Activated B cell treated with CpG ODN at 0.5 μM for 24 hours (primary cell): ENCODE data around the gene TRIM50. TPM values are rescaled to one million over a fixed set of nuclear protein-coding genes. Genes with fewer than 3 reads are reported as not detected.
"Not testable (repeated sequence)": the region's sequence is repeated elsewhere in the genome, so short reads cannot be mapped to it uniquely, and the experiment has no call there.

ENCODE experiments used
- ATAC-seq: fragments of 200-7000 bp; cut with Tn5 transposase; one replicate; pipeline ENCODE4 v1.10.0; 2021; ENCODE audit warnings: low read depth, mild to moderate bottlenecking, moderate library complexity
- CTCF ChIA-PET: fragments of 350-600 bp; sonication (Branson Sonifier 250); formaldehyde crosslinking; loops from one replicate; lab custom pipeline; 2021; ENCODE audit warnings: antibody characterized with exemption; lab: Charles Lee
- POLR2A ChIA-PET: fragments of 350-600 bp; sonication (Branson Sonifier 250); formaldehyde crosslinking; loops from one replicate; lab custom pipeline; 2021; ENCODE audit warnings: antibody characterized with exemption; lab: Charles Lee
- DNase-seq: peaks from one replicate; pipeline ENCODE4 v3.0.0; 2022
- H3K27ac Mint-ChIP-seq: one replicate; pipeline ENCODE4 v1.8.0; 2020; ENCODE audit warnings: mixed read lengths
- H3K27me3 Mint-ChIP-seq: one replicate; pipeline ENCODE4 v1.8.0; 2021; ENCODE audit warnings: mixed read lengths
- H3K36me3 Mint-ChIP-seq: one replicate; pipeline ENCODE4 v1.8.0; 2021; ENCODE audit warnings: low read depth, mixed read lengths
- H3K4me1 Mint-ChIP-seq: one replicate; pipeline ENCODE4 v1.8.0; 2021; ENCODE audit warnings: mixed read lengths
- H3K4me3 Mint-ChIP-seq: one replicate; pipeline ENCODE4 v1.8.0; 2020; ENCODE audit warnings: mild to moderate bottlenecking, mixed read lengths
- H3K9me3 Mint-ChIP-seq: one replicate; pipeline ENCODE4 v1.8.0; 2020; ENCODE audit warnings: mixed read lengths
- intact Hi-C: fragments of 100-400 bp; cut with micrococcal nuclease; formaldehyde crosslinking; loops from one replicate; pipeline ENCODE4 v1.15.1; 2024
- total RNA-seq: library from RNA; stranded (reverse); gene quantifications from 2 replicates; pipeline ENCODE4 v1.2.3, GENCODE V29; 2022
- TF ChIP-seq, protein P1 (sequence below): fragments of 200-600 bp; IDR thresholded peaks from one replicate; pipeline ENCODE4 v1.8.0; 2022; ENCODE audit warnings: antibody characterized with exemption, mild to moderate bottlenecking

The TRIM50 gene
- total RNA-seq = not detected in 2 replicates

DNA sequence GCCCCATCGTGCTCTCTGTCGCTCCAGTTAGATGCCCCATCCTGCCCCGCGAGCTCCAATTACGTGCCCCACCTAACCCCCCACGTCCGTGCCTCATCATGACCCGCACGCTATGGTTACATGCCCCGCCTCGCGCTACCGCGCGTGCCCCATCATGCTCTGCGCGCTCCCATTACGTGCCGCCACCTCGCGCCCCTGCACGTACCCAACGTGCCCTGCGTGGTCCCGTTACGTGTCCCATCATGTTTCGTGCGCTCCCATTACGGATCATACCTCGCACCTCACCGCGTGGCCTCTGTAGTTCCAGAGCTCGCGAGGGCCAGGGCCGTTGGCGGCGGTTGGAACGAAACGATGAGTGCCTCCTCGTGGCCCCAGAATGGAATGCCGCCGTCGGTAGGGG is at the start of gene TRIM50, which contains the start of gene FKBP6:
Gene TRIM50 (minus strand): TSS at position 161 of the 400 bp plus-strand sequence. CDS start 3,295 bp downstream, outside the sequence.
Gene FKBP6 (plus strand): TSS at position 240 of the 400 bp plus-strand sequence. CDS start 268 bp downstream, outside the sequence.
- H3K27ac Mint-ChIP-seq, H3K4me3 Mint-ChIP-seq, POLR2A ChIA-PET, H3K27me3 Mint-ChIP-seq, intact Hi-C loops, DNase-seq, ATAC-seq, H3K9me3 Mint-ChIP-seq, CTCF ChIA-PET, H3K36me3 Mint-ChIP-seq: not testable (repeated sequence)
- H3K4me1 Mint-ChIP-seq = peaks cover 12% of the 10 kb centered on the region

DNA sequence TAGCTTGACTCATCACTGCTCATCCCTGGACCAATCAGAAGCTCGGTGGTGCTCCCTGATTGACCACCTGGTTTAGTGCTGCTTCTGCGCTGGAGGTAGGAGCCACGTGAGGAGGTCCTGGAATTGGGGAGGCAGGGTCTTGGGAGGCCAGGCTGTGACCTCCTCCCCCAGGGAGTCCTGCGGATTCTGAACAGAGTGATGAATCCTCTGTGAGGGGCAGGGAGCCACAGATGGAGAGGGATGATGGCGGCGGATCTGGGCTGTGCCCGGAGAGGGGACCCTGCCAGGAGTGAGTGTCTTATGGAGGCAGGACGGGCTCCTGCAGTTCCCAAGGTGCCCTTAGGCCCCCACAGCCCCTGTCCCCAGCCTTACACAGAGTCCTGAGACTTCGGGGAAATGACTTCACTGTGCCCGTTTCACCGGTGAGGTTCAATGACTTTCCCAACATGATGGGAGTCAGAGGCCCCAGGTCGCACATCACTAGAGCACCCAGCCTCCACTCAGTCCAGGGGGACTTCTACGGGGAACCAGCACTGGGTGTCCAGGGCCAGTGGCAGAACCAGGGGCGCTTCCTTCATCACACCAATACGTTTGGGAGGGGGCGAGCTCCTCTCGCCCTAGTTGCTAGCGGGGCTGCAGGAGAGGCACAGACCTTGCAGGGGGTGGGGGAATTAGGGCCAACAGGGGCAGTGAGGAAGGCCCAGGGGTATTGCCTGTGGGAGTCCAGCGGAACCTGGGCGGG is 49.0 kb upstream of the TRIM50 start:
- CTCF ChIA-PET = no interaction called here
- TF ChIP-seq, protein P1, sequence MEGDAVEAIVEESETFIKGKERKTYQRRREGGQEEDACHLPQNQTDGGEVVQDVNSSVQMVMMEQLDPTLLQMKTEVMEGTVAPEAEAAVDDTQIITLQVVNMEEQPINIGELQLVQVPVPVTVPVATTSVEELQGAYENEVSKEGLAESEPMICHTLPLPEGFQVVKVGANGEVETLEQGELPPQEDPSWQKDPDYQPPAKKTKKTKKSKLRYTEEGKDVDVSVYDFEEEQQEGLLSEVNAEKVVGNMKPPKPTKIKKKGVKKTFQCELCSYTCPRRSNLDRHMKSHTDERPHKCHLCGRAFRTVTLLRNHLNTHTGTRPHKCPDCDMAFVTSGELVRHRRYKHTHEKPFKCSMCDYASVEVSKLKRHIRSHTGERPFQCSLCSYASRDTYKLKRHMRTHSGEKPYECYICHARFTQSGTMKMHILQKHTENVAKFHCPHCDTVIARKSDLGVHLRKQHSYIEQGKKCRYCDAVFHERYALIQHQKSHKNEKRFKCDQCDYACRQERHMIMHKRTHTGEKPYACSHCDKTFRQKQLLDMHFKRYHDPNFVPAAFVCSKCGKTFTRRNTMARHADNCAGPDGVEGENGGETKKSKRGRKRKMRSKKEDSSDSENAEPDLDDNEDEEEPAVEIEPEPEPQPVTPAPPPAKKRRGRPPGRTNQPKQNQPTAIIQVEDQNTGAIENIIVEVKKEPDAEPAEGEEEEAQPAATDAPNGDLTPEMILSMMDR = no peak
- POLR2A ChIA-PET = no interaction called here
- DNase-seq = no peak
- H3K9me3 Mint-ChIP-seq = no peaks in the 10 kb centered on the region
- H3K27me3 Mint-ChIP-seq = peaks cover 29% of the 10 kb centered on the region
- no peak overlapping the region for H3K4me3 Mint-ChIP-seq
- no peak for ATAC-seq
- H3K4me1 Mint-ChIP-seq = peaks cover 1% of the 10 kb centered on the region
- H3K27ac Mint-ChIP-seq = no peak overlapping the region
- no peaks in the 10 kb centered on the region for H3K36me3 Mint-ChIP-seq
- intact Hi-C loops = no loop called here

DNA sequence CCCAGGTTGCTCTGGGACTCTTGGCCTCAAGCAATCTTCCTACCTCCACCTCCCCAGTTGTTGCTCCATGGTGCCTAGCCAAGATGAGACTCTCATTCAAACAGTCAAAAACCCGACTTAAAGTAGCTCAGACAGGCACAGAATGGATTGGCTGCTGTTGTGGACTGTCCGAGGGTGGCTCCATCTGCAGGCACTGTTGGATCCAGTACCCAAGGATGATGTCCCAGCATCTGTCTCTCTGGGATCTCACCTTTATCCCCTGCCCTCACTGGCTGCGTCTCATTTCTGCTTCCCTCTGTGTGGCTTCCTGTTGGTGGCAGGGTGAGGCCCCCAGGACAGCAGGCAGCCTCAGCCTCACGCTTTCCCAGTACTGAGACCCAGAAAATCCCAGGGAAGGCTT is 48.4 kb upstream of the TRIM50 start:
- intact Hi-C loops, H3K27ac Mint-ChIP-seq, H3K36me3 Mint-ChIP-seq, H3K4me1 Mint-ChIP-seq, H3K9me3 Mint-ChIP-seq, ATAC-seq, H3K4me3 Mint-ChIP-seq, DNase-seq, POLR2A ChIA-PET, CTCF ChIA-PET: not testable (repeated sequence)
- H3K27me3 Mint-ChIP-seq = peaks cover 29% of the 10 kb centered on the region

DNA sequence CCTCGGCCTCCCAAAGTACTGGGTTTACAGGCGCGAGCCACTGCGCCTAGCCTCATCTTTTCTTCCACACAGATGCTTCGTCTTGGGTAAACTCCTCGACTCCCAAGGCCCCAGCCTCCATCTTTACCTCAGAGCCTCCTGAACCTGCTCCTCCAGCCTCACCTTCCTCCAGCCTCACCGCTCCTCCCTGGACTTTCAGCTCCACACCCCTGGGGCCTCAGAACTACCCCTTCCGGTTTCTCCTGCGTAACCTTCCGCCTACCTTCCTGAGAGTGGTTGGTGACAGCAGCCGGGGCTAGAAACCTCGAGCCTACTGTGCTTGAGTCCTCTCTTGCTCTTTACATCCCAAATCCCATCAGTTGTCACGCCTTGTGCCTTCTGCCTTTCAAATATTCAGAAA is 45.9 kb upstream of the TRIM50 start:
- TF ChIP-seq, protein P1 = no peak
- ATAC-seq (no peak), DNase-seq (no peak)
- Mint-ChIP-seq H3K4me1 (peaks cover 1% of the 10 kb centered on the region), H3K4me3 (no peak overlapping the region), H3K27me3 (peaks cover 26% of the 10 kb centered on the region), H3K27ac (no peak overlapping the region), H3K9me3 (no peaks in the 10 kb centered on the region), H3K36me3 (no peaks in the 10 kb centered on the region)
- CTCF ChIA-PET = no interaction called here
- POLR2A ChIA-PET = no interaction called here
- intact Hi-C loops = no loop called here

DNA sequence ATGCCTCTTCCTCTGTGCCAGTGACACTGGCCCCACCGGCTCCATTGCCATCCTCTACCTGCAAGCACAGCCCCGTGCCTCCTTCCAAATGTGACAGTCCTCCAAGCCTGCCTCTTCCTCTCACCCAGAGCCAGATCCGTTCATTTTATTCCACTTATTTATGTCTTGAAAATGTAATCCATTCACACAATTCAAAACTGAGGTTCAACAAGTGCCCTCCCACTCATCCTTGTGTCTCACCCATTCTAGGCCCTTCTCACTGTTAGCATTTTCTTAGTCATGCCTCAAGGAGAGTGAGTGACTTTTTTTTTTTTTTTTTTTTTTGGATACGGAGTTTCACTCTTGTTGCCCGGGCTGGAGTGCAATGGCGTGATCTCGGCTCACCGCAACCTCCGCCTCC is 41.7 kb upstream of the TRIM50 start:
- Mint-ChIP-seq H3K36me3 (no peaks in the 10 kb centered on the region), H3K27ac (no peak overlapping the region), H3K4me1 (peaks cover 11% of the 10 kb centered on the region), H3K4me3 (no peak overlapping the region), H3K27me3 (peaks cover 7% of the 10 kb centered on the region), H3K9me3 (no peaks in the 10 kb centered on the region)
- no peak for ATAC-seq
- intact Hi-C loops = no loop called here
- ChIA-PET POLR2A (no interaction called here), CTCF (no interaction called here)
- TF ChIP-seq, protein P1 = no peak
- DNase-seq = no peak

DNA sequence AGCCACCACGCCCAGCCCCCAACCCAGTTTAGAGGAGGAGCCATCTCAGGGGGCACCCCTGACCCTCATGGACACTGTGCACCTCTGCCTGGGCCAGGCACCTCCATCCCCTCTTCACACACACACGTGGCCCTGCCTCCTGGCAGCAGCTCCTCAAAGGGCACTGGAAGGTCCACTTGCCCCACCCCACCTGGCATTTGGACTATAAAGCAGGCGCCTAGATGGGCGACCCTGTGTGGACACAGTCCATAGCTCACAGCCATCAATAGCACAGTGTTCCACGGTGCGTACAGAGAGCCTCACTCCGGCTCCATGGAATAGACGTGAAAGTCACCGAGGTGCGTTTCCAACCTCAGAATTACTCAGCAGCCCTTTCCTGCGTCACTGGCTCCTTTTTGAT is 41.1 kb upstream of the TRIM50 start:
- ATAC-seq (no peak), DNase-seq (no peak)
- ChIA-PET CTCF (no interaction called here), POLR2A (no interaction called here)
- H3K27me3 Mint-ChIP-seq = peaks cover 7% of the 10 kb centered on the region
- H3K36me3 Mint-ChIP-seq = no peaks in the 10 kb centered on the region
- no peak overlapping the region for H3K27ac Mint-ChIP-seq
- TF ChIP-seq, protein P1 = no peak
- no peak overlapping the region for H3K4me3 Mint-ChIP-seq
- intact Hi-C loops = no loop called here
- no peaks in the 10 kb centered on the region for H3K9me3 Mint-ChIP-seq
- H3K4me1 Mint-ChIP-seq = peaks cover 11% of the 10 kb centered on the region
